Measurements from ENCODE around the gene PSMB9. TPM values are rescaled to one million over a fixed set of nuclear protein-coding genes. Genes with fewer than 3 reads are reported as not detected.

Gene PSMB9
- total RNA-seq, 4 donors from 2014 or later = 21.6 to 49.9 (median 30.7) TPM

GRCh38 chr6:32845384-32845884 lies 8.6 kb upstream of the PSMB9 start:
- no peak for TF ChIP-seq CTCF (IDR thresholded peaks at IDR 0.05; ENCODE audit: low read depth)

GRCh38 chr6:32847004-32847403 lies 7.0 kb upstream of the PSMB9 start:
- TF ChIP-seq CTCF (IDR thresholded peaks at IDR 0.05; ENCODE audit: low read depth) = no peak

- no peak for TF ChIP-seq CTCF (IDR thresholded peaks at IDR 0.05; ENCODE audit: low read depth)
Observed at GRCh38 chr6:32847795-32848194, 6.2 kb upstream of the PSMB9 start.

GRCh38 chr6:32849126-32849525 lies 4.9 kb upstream of the PSMB9 start:
- no peak for TF ChIP-seq CTCF (IDR thresholded peaks at IDR 0.05; ENCODE audit: low read depth)

- TF ChIP-seq CTCF (IDR thresholded peaks at IDR 0.05; ENCODE audit: low read depth) = no peak
Observed at GRCh38 chr6:32851025-32851424, 3.0 kb upstream of the PSMB9 start.

- TF ChIP-seq CTCF (IDR thresholded peaks at IDR 0.05; ENCODE audit: low read depth) = no peak
Observed at GRCh38 chr6:32852018-32852843, 1.8 kb upstream of the PSMB9 start.

GRCh38 chr6:32852844-32853540 lies 1.0 kb upstream of the PSMB9 start:
- no peak for TF ChIP-seq CTCF (IDR thresholded peaks at IDR 0.05; ENCODE audit: low read depth)
